Right renal pelvis (tissue), 4 donors: ENCODE results near the gene TMEM88. TPM values are rescaled to one million over a fixed set of nuclear protein-coding genes. Genes with fewer than 3 reads are reported as not detected.

Experiments
- DNase-seq, 4 donors: peaks; one replicate each; pipeline ENCODE4 v3.0.0-alpha.2; 2013; ENCODE audit warnings: low read depth in 4 of 4, low spot score in 3 of 4, missing footprints in 1 of 4
- polyA plus RNA-seq, 4 donors: library from polyadenylated mRNA; unstranded; fragments of 120-200 nt; gene quantifications; one replicate each; pipeline ENCODE4 v1.2.1, GENCODE V29; 2013; ENCODE audit not compliant: insufficient read length in 4 of 4

The TMEM88 gene
- polyA plus RNA-seq, 4 donors = 24.2 to 29.6 (median 28.4) TPM

DNA sequence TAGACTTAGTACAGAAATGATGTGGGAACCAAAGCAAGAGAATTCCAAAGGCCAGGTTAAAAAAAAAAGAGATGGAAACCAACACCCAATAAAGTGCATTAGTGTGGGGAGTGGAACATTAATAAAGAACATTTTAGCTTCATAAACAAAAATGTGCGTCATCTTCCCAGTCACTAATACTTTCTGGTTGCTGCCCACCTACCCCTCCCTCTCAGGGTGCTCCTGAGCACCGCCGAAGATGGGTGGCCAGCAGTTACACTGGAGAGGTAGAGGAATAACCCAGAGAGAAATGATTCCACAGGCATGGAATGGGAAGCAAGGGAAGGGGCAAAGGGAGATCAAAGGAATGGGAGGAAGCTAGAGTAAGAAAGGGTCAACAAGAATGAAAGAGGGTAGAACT, 27.8 kb downstream of the TMEM88 start:
- DNase-seq = no peak

DNA sequence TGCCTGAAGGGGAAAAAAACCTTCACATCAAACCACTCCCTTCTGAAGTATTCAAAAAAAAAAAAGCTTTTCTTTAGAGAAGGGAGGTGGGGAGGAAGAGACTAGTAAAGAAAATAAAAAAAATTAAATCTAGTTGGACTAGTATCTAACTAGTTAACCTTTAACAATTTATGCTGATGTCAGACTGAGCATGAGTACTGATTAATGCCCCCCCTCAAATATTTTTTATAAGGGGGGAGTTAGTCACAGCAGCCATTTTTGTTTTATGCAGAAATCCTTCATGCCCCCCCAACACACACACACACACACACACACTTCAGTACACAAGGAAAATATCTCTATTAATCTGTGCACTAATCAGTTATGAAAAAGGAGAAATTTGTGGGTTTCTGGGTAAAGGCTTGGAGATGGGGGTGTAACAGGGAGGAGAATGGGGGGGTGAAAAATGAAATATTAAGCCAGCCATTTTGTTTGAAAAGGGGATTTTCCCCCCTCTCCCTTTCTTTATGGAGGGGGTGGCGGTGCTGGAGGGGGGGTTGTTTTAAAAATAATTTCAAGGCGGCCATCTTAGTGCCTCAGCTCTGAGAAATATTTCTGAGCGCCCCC, 29.0 kb downstream of the TMEM88 start:
- DNase-seq = peak in 2 of 4 donors; percentile 36 to 43

DNA sequence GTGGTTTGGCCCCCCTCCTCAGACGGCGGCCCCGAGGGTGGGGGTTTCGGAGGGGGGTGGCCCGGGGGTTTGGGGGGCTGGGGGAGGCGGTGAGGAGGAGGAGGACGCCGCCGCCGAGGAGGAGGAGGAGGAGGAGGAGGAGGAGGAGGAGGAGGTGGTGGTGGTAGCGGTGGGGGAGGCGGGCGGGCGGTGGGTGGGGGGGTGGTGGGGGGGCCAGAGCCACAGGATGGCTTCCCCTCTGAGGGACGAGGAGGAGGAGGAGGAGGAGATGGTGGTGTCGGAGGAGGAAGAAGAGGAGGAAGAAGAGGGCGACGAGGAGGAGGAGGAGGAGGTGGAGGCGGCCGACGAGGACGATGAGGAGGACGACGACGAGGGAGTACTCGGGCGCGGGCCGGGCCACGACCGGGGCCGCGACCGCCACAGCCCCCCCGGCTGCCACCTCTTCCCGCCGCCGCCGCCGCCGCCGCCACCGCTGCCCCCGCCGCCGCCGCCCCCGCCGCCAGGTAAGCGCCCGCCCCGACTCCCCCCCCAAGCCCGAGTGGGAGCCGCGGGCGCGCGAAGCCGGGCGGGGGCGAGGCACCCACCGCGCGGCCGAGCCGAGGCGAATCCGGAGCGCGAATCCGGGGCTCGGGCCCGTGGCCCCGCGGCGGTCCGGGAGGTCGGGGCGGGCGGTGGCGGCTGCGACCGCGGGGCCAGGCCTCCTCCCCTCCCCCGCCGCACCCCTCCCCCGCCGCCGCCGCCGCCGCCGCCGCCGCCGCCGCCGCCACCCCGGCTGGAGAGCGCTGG, 29.9 kb downstream of the TMEM88 start:
- no peak for DNase-seq

DNA sequence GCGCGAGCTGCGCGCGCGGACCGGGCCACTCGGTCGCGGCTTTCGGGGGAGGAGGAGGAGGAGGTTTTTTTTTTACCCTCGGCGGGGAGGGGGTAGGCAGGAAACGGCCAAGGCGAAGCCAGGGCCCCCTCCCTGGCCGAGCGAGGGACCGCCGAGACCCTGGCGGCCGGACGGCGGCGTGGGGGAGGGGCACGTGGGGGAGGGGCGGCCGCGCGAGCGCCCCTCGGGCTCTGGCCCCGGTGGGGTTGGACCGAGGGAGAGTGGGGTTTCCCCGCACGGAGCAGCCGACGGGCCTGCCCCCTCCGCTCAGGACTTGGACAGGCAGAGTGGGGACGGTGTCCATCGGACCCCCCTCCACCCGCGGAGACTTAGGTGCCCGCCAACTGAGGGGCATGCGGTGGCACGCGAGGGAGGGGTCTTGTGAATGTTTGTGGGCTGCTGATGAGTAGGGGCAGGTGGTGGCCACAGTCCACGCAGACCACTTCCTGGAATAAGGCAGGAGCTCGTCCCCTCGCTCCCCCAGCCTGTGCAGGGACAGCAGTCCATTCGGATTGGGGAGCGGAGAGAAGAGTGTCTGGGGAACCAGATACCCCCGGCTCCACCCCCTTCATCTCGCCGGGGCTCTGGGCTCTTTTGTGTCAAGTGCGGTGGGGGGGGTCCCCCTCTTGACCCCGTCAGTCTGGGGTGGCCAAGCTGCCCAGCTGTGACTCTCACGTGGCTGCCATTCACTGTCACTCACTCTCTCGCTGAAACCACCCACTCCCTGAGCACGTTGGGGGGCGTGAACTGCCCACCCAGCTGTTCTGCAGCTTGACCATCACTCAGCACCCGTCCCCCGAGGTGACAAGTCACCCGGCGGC, 30.7 kb downstream of the TMEM88 start:
- DNase-seq = peak in 3 of 4 donors; percentile 52 to 72 (median 65)

DNA sequence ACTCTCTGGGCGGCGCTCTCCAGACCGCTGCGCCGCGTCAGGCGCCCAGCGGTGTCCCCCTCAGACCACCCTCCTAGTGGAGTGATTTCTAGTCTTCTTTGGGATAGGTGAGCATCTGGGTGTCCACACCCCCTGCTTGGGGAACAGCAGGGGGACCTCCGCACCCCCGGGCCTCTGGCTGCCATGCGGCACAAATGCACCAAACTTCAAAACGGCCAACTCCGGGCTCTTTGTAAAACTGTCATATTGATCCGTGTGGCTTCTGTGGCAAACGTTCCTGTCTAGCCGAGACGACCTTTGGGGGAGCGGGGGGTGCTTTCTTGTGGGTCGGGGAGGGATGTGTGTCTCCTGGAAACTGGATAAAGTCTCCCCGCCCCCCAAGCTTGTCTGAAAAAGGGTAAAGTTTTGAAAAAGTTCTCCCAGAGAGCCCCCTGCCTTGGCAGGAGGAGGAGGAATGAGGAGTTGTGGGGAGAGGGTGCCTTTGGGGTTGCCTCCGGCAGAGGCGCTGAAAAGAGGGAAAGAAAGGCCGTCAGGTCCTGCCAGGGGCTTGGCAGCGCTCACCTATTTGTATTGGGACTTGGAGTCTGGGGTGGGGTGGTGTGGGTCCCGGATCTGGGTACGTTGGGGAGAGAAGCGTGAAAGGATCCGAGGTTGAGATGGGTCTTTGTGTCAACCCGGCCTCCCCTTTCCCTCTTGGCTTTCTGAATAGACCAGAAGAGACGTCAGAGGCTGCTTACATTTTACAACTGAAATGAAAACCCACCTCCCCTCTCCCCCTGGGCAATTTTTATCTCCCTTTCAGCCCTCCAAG, 31.6 kb downstream of the TMEM88 start:
- peak in 3 of 4 donors; percentile 18 to 59 (median 27) for DNase-seq

DNA sequence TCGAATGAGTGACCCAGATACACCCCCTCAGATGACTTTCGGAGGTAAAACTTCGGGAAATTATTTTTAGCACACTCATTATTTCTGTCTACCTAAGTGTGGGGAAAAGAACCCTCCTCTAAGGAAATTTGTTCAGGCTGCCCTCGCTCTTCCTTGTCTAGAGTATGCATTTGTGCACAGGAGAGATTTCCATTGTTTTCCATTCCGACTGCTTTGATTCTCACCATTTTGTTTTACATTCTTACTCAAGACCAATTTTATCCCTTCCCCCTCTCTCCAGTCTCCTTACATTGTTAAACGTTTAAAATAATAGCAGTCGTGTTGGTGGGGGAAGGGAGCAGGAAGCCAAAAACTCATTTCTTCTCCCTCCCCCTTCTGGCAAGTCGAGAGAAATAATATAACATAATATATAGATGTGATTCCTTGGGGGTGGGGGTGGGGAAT, 32.2 kb downstream of the TMEM88 start:
- no peak for DNase-seq

DNA sequence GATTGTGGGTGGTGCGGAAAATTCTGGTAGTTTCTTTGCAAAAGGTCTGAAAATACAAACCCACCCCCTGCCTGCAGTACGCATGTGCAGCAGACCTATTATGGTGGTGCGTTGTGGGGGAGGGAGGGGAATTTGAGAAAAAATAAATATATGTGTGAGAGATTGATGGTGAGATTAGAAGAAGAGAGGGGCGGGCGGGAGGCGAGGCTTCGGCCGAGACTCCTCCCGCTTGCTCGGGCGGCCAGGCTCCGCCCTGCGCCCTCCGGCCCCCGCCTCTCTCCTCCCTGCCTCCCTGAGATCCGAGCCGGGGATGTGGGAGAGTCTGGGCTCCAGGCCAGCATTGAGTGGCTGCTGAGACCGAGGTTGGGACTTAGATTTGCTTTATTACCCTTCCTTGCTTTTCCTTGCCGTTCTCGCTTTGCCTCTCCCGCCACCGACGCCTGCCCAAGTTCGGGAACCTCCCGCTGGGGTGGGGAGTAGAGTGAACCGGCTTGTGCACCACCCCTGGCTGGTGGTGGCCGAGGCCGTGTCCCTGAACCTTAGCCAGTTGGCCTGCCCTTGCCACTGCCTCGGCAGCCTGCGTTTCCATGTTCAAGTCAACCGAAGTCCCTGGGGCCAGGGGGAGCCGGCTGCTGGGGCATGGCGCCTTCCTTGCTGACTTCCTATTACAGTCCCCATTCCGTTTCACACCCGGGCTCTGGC, 32.8 kb downstream of the TMEM88 start:
- peak; percentile 91 to 95 (median 94) for DNase-seq

DNA sequence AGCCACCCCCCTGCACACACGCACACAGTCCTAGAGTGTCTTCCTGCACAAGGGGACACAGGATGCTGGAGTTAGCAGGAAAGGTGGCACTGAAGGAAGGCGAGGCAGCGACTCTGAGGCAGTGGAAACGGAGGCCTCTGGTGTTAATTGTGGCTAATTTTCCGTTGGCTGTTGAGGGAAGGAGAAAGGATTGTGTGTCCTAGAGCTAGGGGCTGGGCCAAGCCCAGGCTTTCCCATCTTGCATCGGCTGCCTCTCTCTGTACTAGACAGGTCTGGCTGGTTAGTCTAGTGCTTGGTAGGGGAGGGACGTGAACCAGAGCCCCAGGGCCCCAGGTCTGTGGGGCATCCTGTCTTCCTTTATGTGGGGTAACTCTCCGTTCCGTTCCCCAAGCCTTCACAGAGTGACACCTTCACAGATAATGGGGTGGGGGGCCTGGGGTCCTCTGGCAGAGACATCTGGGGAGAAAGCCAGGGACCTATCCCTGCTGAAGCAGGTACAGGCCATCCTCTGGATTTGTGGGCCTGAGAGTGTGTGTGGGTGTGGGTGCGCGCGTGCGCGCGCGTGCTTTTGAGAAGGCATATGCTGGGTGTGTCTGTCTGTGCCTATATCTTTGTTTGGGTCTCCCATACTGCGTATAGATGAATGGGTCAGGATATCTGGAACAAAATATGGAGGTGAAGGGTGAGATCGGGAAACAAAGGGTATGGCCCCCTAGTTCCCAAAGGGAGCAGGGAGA, 33.5 kb downstream of the TMEM88 start, which contains the start of gene CHD3:
Gene CHD3 (plus strand): TSS at position 606 of the 737 bp plus-strand sequence. CDS start 212 bp downstream, outside the sequence.
- no peak for DNase-seq

DNA sequence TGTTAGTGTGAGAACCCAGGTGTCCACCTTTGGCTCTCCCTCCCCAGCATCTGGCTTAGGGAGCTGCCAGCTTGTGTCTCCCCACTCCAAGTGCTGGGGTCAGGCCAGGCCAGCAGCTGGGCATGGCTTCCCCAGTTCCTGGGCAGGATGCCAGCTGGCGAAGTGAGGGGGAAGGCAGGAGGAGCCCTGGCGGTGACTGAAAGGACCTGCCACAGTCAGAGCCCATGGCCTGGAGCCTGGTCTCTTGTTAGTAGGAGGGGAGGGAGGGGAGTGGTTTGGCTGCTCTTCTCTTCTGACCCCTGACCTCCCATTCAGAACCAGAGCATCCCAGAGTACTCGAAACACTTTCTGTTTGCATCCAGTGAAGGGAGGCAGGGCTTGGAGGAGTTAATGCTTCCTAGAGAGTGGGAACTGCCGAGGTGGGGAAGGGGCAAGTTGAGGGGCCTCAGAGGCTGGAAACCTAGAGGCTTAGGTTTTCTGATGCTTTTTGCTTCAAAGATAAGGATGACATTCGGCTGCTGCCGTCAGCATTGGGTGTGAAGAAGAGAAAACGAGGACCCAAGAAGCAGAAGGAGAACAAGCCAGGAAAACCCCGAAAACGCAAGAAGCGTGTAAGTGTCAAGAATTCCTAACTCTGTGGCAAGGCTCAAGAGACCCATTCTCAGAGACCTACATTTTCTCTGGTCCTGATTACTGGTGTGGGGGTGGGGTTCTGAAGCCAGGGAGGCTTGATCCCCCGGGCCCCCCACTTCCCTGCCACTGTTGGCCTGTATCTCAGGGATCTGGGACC, 34.5 kb downstream of the TMEM88 start:
- DNase-seq = peak in 3 of 4 donors; percentile 58 to 80 (median 75)

DNA sequence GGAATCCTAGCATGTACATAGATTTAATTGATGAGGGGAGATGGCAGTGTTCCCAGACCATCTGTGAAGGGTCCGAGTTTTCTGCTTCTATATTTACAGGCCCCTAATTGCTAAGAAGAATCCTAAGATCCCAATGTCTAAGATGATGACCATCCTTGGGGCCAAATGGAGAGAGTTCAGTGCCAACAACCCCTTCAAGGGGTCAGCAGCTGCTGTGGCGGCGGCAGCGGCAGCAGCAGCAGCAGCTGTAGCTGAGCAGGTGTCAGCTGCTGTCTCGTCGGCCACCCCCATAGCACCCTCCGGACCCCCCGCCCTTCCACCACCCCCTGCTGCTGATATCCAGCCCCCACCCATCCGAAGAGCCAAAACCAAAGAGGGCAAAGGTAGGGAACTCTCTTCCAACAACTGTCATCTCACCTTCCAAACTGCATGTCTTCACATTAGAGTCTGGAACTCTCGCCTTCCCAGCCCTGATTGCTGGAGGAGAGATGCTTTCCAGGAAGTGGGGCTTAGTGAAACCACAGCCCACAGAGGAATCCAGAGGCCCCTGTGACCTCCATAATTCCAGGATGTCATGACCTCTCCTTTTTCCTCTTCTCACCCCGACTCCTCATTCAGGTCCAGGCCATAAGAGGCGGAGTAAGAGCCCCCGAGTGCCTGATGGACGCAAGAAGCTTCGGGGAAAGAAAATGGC, 38.5 kb downstream of the TMEM88 start:
- no peak for DNase-seq

DNA sequence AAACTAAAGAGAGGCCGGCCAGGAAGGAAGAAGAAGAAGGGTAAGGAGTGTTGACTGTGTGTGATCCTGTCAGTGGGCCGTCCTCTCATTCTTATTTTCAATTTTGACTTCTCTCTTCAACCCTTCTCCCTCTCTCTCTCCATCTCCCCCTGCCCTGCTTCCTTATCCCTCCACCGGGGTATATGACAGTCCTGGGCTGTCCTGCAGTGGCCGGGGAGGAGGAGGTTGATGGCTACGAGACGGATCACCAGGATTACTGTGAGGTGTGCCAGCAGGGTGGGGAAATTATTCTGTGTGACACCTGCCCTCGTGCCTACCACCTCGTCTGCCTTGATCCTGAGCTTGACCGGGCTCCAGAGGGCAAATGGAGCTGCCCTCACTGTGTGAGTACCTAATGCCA, 39.4 kb downstream of the TMEM88 start:
- no peak for DNase-seq

DNA sequence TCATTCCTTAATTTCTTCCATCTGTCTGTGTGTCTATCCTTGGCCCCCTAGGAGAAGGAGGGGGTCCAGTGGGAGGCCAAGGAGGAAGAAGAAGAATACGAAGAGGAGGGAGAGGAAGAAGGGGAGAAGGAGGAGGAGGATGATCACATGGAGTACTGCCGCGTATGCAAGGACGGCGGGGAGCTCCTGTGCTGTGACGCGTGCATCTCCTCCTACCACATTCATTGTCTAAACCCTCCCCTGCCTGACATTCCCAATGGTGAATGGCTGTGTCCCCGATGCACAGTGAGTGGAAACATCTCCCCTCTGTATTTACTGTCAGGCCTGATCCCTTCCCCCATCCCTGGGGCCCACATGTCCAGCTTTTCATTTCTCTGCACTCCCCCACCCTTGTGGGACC, 40.0 kb downstream of the TMEM88 start:
- no peak for DNase-seq

DNA sequence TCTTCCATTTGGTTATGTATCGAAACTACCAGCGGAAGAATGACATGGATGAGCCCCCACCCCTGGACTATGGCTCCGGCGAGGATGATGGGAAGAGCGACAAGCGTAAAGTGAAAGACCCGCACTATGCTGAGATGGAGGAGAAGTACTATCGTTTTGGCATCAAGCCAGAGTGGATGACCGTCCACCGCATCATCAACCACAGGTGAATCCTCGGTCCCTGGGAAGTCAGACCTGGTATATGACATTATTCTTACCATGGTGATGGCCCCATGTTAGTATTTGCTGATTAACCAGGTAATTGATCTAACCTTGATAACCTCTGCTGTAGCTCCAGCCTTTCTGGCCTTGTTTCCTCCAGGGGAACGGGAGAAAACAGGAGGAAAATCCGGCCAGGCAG, 42.2 kb downstream of the TMEM88 start:
- no peak for DNase-seq

DNA sequence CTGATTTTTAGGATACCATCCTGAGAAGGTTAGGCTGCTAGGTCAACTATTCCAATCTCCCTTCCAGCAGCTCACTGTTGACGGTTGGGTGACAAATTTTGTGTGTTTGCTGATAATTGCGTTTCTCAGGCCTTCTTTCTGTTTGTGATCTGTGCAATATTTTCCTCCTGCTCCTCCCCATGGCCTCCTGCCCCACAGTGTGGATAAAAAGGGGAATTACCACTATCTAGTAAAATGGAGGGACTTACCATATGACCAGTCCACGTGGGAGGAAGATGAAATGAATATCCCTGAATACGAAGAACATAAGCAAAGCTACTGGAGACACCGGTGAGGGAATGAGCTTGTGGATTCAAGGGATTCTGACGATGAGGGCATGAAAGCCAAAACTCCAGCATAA, 42.9 kb downstream of the TMEM88 start:
- DNase-seq = no peak

DNA sequence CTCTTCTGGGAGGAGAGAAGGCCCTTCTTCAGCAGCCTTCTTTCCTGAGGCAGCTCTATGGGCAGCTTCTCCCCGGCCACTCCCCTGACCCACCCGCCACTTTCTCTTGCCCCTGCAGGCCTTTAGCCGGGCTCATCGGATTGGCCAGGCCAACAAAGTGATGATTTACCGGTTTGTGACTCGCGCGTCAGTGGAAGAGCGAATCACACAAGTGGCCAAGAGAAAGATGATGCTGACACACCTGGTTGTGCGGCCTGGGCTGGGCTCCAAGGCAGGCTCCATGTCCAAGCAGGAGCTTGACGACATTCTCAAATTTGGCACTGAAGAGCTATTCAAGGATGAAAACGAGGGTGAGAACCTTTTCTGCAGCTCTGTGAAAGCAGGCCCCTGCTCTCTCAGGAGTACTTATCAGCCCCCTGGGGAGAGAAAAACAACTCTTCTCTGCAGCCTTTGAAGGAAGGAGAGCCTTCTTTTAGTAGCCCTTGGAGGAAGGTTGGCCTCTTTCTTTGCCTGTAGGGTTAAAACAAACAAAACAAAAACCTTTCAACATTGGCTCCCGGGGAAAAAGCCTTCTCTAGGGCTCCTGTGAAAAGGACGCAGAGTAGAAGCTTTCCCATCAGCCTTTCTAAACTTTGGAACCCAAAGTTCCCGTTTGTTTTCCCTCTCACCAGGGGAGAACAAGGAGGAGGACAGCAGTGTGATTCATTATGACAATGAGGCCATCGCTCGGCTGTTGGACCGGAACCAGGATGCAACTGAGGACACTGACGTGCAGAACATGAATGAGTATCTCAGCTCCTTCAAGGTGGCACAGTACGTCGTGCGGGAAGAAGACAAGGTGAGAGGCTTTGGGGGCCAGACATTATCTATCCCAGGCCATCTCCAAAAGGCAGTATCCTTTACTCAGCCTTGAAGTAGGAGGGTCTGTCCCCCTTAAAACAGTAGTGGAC, 48.6 kb downstream of the TMEM88 start:
- DNase-seq = no peak
